Lung microvascular endothelial cell (primary cell): ENCODE data around the gene RHOB. TPM values are rescaled to one million over a fixed set of nuclear protein-coding genes. Genes with fewer than 3 reads are reported as not detected.
"Not testable (repeated sequence)": the region's sequence is repeated elsewhere in the genome, so short reads cannot be mapped to it uniquely, and the experiment has no call there.

Experiments used
- DNase-seq, 2 donors: peaks; one replicate each; pipeline versions ENCODE4 v3.0.0 to v3.0.0-alpha.2; 2010; ENCODE audit warnings: low read depth in 2 of 2
- total RNA-seq: library from RNA; depleted of rRNA; stranded (reverse); fragments of >200 nt; gene quantifications from 2 replicates; pipeline ENCODE4 v1.2.1, GENCODE V29; 2014

The RHOB gene
- total RNA-seq, 1 donor from 2014 or later, result 1,023 TPM

GRCh38 chr2:20490300-20491181 lies 43.7 kb downstream of the RHOB start:
- DNase-seq, result no peak

- DNase-seq, result no peak
Measured at GRCh38 chr2:20491739-20492531, 45.1 kb downstream of the RHOB start.

- DNase-seq, result not testable (repeated sequence)
Measured at GRCh38 chr2:20493095-20493494, 46.2 kb downstream of the RHOB start.

- no peak for DNase-seq
Measured at GRCh38 chr2:20494241-20494640, 47.4 kb downstream of the RHOB start.

- no peak for DNase-seq
Measured at GRCh38 chr2:20496076-20496872, 49.4 kb downstream of the RHOB start.

DNA sequence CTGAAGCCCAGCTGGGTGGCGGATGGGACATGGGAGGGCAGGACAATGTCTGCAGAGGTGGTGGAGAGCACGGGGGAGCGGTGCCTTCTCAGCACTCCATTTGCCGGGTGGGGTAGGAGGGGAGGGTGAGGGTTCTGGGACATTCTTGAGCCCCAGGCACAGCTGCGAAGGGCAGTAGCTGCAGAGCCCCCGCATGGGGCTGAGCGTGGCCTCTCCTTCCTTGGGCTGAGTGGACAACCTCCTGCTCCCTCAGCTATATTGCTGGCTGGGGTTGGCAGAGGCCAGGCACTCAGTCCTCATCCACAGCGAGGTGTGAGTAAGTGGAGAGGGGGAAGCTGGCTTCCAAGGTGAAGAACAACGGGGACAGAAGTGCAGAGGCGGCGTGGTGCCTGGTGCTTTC lies 50.1 kb downstream of the RHOB start:
- no peak for DNase-seq

Other genes with a start within 250 kb of the RHOB start
- 0.40 and 1.7 TPM in 2 replicates for gene SDC1, start 221.9 kb upstream of the RHOB start, total RNA-seq
- gene PUM2, start 96.2 kb upstream of the RHOB start, total RNA-seq, result 30.1 and 41.1 TPM in 2 replicates
- gene HS1BP3, start 204.0 kb downstream of the RHOB start, total RNA-seq, result 17.9 and 21.8 TPM in 2 replicates
- 2.8 and 19.6 TPM in 2 replicates for gene GDF7, start 220.1 kb downstream of the RHOB start, total RNA-seq